Choroid plexus epithelial cell (primary cell): ENCODE measurements around the gene GRB14.
"Not testable (repeated sequence)": the region's sequence is repeated elsewhere in the genome, so short reads cannot be mapped to it uniquely, and the experiment has no call there.

Source experiments
- DNase-seq: peaks from one replicate; pipeline ENCODE4 v3.0.0-alpha.2; 2010; ENCODE audit warnings: low read depth
- H3K4me3 ChIP-seq: 2 replicates; pipeline ENCODE4 v1.5.1; 2011; ENCODE audit warnings: low read depth, mild to moderate bottlenecking, control low read depth, low read length, moderate library complexity
- TF ChIP-seq, protein P1 (sequence below): conservative IDR thresholded peaks from 2 replicates; pipeline ENCODE4 v1.5.1; 2011; ENCODE audit warnings: low read depth, mild to moderate bottlenecking, control low read depth, inconsistent platforms, low read length, moderate library complexity

Gene GRB14

DNA sequence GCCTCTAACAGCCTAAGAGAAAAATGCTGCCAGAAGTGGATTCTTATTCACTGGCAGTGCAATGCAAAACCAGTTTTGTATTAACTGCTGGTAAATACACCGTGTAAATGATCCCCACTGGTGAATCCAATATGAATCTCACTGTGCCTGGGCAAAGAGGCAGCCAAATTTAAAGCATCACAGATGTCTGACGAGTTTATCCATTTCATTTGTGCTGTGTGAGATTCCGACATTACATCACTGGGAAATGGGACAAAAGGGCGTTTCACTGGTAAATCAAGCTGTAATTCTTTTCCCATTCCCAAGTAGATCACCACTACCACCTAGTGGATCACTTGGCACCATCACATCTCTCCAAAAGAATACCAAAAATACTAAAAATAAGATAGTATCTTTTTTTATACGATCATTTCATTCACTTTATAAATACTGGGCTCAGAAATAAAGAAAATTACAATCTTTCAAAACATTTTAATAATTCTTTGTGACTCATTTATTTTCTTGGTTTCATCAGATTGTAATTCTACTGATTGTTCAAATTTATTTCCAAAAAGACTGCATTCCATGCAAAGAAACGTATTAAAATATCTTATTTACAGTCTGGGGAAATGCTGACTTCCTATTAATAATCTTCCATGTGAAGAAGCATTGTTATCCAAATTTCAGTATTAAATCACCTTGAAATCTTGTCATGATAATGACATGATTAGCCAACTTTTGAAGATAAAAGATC is 125.6 kb downstream of the GRB14 start:
- DNase-seq: peak; percentile 80
- peak overlapping the region; percentile 32 for H3K4me3 ChIP-seq
- TF ChIP-seq, protein P1, sequence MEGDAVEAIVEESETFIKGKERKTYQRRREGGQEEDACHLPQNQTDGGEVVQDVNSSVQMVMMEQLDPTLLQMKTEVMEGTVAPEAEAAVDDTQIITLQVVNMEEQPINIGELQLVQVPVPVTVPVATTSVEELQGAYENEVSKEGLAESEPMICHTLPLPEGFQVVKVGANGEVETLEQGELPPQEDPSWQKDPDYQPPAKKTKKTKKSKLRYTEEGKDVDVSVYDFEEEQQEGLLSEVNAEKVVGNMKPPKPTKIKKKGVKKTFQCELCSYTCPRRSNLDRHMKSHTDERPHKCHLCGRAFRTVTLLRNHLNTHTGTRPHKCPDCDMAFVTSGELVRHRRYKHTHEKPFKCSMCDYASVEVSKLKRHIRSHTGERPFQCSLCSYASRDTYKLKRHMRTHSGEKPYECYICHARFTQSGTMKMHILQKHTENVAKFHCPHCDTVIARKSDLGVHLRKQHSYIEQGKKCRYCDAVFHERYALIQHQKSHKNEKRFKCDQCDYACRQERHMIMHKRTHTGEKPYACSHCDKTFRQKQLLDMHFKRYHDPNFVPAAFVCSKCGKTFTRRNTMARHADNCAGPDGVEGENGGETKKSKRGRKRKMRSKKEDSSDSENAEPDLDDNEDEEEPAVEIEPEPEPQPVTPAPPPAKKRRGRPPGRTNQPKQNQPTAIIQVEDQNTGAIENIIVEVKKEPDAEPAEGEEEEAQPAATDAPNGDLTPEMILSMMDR: peak; percentile 74

DNA sequence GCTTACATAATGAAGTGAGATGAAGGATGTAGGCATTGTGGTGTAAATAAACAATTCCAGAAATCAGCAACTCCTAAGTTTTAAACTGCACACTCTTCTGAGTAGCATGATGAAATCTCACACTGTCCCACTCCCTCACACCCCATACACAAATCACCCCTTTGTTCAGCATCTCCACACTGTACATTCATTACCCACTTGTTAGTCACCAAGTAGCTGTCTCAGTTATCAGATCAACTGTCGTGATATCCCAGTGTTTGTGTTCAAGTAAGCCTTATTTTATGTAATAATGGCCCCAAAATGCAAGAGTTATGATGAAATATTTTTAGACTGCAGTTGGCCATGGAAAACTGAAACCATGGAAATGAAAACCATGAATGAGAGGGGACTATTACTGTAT is 135.7 kb downstream of the GRB14 start:
- H3K4me3 ChIP-seq: no peak overlapping the region
- DNase-seq: peak; percentile 5
- TF ChIP-seq, protein P1: no peak

DNA sequence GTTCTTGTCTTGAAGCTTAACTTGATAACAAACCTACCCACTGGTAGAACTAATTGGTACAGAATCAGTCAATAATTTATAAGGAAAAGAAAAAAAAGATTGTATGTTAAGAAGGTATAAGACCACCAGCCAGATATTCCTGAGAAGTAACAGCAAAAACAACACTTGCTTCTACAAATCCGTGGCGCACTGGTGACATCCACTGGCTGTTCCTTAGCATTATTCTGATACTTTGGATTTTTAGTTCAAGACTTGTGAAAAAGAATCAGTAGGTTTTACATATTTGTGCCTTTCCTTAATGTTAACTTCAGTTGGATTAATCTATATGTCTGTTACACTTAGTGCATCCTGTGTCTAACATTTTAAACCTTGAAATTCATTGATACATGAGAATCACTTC is 141.8 kb downstream of the GRB14 start:
- no peak overlapping the region for H3K4me3 ChIP-seq
- peak; percentile 77 for DNase-seq
- TF ChIP-seq, protein P1: peak; percentile 73

DNA sequence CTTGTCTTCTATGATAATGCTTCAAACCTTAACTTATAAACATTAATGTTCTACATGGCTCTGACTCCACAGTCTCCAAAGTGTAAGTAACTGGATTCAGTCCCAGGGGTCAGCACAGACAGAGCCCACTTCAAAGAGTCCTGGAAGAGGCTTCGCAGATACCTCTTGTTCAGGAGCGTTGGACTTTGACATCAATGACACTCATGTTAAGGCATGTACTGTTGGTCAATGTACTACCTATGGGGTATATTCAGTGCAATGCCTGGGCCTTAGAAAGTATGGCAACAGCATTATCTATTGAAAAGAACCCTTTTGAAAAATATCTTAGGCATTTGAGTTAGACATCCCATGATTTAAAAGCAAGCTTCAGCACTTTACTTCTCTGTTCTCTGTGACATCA is 143.1 kb downstream of the GRB14 start:
- TF ChIP-seq, protein P1: no peak
- no peak for DNase-seq
- no peak overlapping the region for H3K4me3 ChIP-seq

DNA sequence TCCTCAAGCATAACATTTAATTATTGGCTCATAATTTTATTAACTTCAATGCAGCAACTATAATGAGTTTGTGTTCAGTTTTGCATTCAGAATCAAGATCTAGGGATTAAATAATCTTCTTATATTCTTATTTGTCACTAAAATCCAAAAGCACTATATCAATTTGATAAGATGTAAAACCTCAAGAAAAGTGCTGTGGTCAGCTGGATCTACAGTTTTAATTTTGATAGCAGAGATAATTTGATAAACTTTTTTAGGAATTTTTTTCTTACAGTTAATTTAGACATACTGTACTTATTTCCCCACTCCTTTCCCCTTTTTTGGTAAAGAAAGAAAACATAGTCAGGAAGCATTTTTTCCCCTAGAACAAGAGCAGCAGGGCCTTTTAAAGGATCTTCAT is 146.4 kb downstream of the GRB14 start:
- DNase-seq: no peak
- no peak overlapping the region for H3K4me3 ChIP-seq
- TF ChIP-seq, protein P1: no peak

DNA sequence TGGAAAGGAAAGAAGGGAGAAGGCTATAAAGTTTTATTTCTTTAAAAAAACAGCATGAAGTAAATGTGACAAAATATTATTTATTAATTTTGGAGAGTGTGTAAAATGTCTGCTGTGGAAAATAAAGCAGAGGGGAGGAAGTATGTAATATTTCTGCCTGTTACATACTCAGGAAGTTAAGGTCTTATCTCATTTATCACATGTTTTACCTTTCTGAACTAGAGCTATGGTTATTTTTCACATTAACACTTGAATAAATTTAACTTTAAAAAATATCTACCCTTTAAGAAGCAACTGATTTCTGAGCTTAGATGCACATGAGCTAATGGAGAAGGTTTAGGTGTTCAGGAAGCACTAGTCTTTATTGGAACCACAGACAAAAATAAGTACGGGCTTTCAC is 148.3 kb downstream of the GRB14 start:
- TF ChIP-seq, protein P1: no peak
- no peak for DNase-seq
- no peak overlapping the region for H3K4me3 ChIP-seq

DNA sequence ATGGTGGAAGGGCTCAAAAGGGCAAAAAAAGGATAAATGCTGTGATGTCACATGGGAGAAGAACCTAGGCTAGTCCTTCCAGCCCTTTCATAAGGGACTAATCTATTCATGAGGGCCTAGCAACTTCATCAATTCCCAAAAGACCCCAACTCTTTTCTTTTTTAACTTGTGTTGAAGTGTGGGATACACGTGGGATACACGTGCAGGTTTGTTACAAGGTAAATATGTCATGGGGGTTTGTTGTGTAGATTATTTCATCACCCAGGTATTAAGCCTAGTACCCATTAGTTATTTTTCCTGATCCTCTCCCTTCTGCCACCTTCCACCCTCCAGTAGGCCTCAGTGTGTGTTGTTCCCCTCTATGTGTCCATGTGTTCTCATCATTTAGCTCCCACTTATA is 156.2 kb downstream of the GRB14 start:
- H3K4me3 ChIP-seq, DNase-seq: not testable (repeated sequence)
